ENCODE measurements around the gene MFSD11.

The MFSD11 gene

DNA sequence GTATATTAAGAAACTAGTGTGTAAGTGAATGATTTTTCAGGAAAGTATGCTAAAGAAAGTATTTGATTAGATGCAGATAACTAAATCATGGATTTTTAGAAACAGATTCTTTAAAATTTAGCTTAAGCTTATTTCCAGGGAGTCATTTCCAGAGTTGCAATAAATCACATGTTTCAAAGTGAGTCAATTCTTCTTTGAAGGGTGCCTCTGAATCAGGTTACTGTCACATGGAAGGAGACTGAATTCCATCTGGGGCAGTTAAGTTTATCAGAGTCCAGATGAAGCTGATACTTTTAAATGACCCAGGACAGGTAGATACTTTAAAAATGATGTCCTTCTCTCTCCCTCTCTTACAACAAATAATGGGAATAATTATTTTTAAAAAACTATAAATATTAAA is 5.0 kb downstream of the MFSD11 start:
- TF ChIP-seq EP300 (IDR thresholded peaks at IDR 0.05; ENCODE audit: borderline replicate concordance) (no peak), ZBTB7A (IDR thresholded peaks at IDR 0.05; ENCODE audit: low read depth) (no peak), TCF12 (IDR thresholded peaks at IDR 0.05; ENCODE audit: low read depth) (no peak), FOXM1 (IDR thresholded peaks at IDR 0.05; ENCODE audit: borderline replicate concordance, low read depth) (no peak), NFIC (IDR thresholded peaks at IDR 0.05) (no peak), TEAD4 (IDR thresholded peaks at IDR 0.05) (no peak), RAD21 (IDR thresholded peaks at IDR 0.05; ENCODE audit: low read depth) (no peak), TAF1 (IDR thresholded peaks at IDR 0.05; ENCODE audit: low read depth) (no peak), EGR1 (IDR thresholded peaks at IDR 0.05) (no peak), CREB1 (IDR thresholded peaks at IDR 0.05; ENCODE audit: low read depth) (no peak), YY1 (IDR thresholded peaks at IDR 0.05; ENCODE audit: low read depth) (no peak)
- TF ChIP-seq, protein P1, sequence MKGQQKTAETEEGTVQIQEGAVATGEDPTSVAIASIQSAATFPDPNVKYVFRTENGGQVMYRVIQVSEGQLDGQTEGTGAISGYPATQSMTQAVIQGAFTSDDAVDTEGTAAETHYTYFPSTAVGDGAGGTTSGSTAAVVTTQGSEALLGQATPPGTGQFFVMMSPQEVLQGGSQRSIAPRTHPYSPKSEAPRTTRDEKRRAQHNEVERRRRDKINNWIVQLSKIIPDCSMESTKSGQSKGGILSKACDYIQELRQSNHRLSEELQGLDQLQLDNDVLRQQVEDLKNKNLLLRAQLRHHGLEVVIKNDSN (IDR thresholded peaks at IDR 0.05), result no peak
- TF ChIP-seq, protein P2, sequence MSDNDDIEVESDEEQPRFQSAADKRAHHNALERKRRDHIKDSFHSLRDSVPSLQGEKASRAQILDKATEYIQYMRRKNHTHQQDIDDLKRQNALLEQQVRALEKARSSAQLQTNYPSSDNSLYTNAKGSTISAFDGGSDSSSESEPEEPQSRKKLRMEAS (IDR thresholded peaks at IDR 0.05), result no peak
- TF ChIP-seq, protein P3, sequence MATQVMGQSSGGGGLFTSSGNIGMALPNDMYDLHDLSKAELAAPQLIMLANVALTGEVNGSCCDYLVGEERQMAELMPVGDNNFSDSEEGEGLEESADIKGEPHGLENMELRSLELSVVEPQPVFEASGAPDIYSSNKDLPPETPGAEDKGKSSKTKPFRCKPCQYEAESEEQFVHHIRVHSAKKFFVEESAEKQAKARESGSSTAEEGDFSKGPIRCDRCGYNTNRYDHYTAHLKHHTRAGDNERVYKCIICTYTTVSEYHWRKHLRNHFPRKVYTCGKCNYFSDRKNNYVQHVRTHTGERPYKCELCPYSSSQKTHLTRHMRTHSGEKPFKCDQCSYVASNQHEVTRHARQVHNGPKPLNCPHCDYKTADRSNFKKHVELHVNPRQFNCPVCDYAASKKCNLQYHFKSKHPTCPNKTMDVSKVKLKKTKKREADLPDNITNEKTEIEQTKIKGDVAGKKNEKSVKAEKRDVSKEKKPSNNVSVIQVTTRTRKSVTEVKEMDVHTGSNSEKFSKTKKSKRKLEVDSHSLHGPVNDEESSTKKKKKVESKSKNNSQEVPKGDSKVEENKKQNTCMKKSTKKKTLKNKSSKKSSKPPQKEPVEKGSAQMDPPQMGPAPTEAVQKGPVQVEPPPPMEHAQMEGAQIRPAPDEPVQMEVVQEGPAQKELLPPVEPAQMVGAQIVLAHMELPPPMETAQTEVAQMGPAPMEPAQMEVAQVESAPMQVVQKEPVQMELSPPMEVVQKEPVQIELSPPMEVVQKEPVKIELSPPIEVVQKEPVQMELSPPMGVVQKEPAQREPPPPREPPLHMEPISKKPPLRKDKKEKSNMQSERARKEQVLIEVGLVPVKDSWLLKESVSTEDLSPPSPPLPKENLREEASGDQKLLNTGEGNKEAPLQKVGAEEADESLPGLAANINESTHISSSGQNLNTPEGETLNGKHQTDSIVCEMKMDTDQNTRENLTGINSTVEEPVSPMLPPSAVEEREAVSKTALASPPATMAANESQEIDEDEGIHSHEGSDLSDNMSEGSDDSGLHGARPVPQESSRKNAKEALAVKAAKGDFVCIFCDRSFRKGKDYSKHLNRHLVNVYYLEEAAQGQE (IDR thresholded peaks at IDR 0.05; ENCODE audit: low read depth), result no peak

DNA sequence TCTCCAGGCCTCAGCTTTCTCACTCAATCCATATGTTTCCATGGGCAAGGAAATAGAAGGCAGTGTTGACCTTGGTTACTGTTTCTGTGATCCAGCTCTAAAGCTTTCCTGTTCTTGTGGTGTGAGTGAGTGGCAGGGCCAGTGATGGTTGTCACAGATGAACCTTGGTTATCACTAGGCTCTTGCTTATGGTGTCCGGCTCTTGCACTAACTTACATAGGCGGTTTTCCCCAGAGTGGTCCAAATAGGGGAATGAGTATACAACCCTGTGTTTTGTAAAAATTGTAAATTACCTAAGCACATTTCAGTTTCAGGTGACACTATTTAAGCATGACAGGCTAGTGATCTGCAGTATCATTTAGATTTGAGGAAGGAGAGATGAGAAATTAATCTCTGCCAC is 6.8 kb downstream of the MFSD11 start:
- TF ChIP-seq EP300 (IDR thresholded peaks at IDR 0.05; ENCODE audit: borderline replicate concordance) (no peak), CEBPB (IDR thresholded peaks at IDR 0.05) (no peak), ZBTB7A (IDR thresholded peaks at IDR 0.05; ENCODE audit: low read depth) (no peak), TCF12 (IDR thresholded peaks at IDR 0.05; ENCODE audit: low read depth) (no peak), TAF1 (IDR thresholded peaks at IDR 0.05; ENCODE audit: low read depth) (no peak), TEAD4 (IDR thresholded peaks at IDR 0.05) (no peak), RAD21 (IDR thresholded peaks at IDR 0.05; ENCODE audit: low read depth) (no peak), EGR1 (IDR thresholded peaks at IDR 0.05) (no peak), NFIC (IDR thresholded peaks at IDR 0.05) (no peak), FOXM1 (IDR thresholded peaks at IDR 0.05; ENCODE audit: borderline replicate concordance, low read depth) (no peak), YY1 (IDR thresholded peaks at IDR 0.05; ENCODE audit: low read depth) (no peak), CREB1 (IDR thresholded peaks at IDR 0.05; ENCODE audit: low read depth) (no peak)
- TF ChIP-seq, protein P1 (IDR thresholded peaks at IDR 0.05), result no peak
- TF ChIP-seq, protein P2 (IDR thresholded peaks at IDR 0.05), result no peak
- TF ChIP-seq, protein P3 (IDR thresholded peaks at IDR 0.05; ENCODE audit: low read depth), result no peak

DNA sequence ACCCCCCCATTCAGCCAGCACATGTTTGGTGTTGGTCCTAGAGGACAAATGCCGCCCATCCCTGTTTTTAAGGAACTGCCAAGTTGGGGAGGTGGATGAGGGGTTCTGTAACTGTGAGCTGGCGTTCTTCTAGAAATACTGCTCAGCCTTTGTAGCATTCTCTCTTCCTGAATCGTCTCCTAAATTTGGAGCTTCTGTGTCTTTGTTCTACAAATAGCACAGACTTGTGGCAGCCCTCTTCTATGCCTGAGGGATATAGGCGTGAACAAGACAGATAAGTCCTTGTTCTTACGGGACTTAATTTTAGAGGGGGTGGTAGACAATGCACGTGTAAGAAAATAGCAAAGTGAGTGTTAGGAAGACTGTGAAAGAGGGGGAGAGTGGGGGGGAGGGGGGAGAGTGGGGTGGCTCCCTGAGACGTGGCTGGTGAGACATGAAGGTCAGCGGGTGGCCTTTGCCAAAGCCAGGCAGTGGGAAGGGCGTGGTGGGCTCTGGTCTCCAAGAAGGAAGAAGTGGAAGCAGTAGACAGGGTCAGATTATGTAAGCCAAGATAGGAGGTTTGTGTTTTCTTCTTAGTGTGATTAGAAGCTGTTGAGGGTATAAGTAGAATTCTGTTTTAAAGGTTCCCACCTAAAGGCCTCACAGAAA is 9.9 kb downstream of the MFSD11 start:
- TF ChIP-seq YY1 (IDR thresholded peaks at IDR 0.05; ENCODE audit: low read depth) (no peak), ZBTB7A (IDR thresholded peaks at IDR 0.05; ENCODE audit: low read depth) (no peak), TAF1 (IDR thresholded peaks at IDR 0.05; ENCODE audit: low read depth) (no peak), EP300 (IDR thresholded peaks at IDR 0.05; ENCODE audit: borderline replicate concordance) (no peak), NFIC (IDR thresholded peaks at IDR 0.05) (no peak), FOXM1 (IDR thresholded peaks at IDR 0.05; ENCODE audit: borderline replicate concordance, low read depth) (no peak), CREB1 (IDR thresholded peaks at IDR 0.05; ENCODE audit: low read depth) (no peak)
- TF ChIP-seq, protein P1 (IDR thresholded peaks at IDR 0.05), result no peak

DNA sequence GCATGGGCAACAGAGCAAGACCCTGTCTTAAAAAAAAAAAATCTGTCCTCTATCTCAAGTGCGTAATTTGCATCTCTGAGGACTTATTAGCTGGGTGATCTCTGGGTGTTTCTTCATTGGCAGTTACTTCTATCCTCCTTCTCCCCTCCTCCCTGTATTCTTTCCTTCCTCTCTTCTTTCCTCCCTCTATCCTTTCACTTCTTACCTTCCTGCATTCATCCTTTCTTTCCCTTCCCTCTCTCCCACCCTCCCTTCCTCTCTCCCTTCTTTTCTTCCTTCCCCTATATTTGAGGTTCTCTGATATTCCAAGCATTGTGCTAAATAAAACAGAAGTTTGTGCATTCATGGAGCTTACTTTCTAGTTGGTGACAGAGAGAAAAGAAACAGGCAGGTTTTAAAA is 10.7 kb downstream of the MFSD11 start:
- TF ChIP-seq TAF1 (IDR thresholded peaks at IDR 0.05; ENCODE audit: low read depth), result no peak
- no peak for TF ChIP-seq TCF12 (IDR thresholded peaks at IDR 0.05; ENCODE audit: low read depth)
- no peak for TF ChIP-seq ZBTB7A (IDR thresholded peaks at IDR 0.05; ENCODE audit: low read depth)
- TF ChIP-seq TEAD4 (IDR thresholded peaks at IDR 0.05), result no peak
- TF ChIP-seq RAD21 (IDR thresholded peaks at IDR 0.05; ENCODE audit: low read depth), result no peak
- no peak for TF ChIP-seq EGR1 (IDR thresholded peaks at IDR 0.05)
- TF ChIP-seq NFIC (IDR thresholded peaks at IDR 0.05), result no peak
- no peak for TF ChIP-seq CEBPB (IDR thresholded peaks at IDR 0.05)
- TF ChIP-seq, protein P1 (IDR thresholded peaks at IDR 0.05), result no peak
- no peak for TF ChIP-seq CREB1 (IDR thresholded peaks at IDR 0.05; ENCODE audit: low read depth)
- TF ChIP-seq, protein P2 (IDR thresholded peaks at IDR 0.05), result no peak
- TF ChIP-seq FOXM1 (IDR thresholded peaks at IDR 0.05; ENCODE audit: borderline replicate concordance, low read depth), result no peak
